HG02571 (cell line): ENCODE results near the gene PTPRR.

Source experiments
- ATAC-seq: cut with Tn5 transposase; IDR thresholded peaks from one replicate; pipeline ENCODE4 v1.9.1; 2021; ENCODE audit warnings: mild to moderate bottlenecking, moderate library complexity; ENCODE audit not compliant: unreplicated experiment

The PTPRR gene

DNA sequence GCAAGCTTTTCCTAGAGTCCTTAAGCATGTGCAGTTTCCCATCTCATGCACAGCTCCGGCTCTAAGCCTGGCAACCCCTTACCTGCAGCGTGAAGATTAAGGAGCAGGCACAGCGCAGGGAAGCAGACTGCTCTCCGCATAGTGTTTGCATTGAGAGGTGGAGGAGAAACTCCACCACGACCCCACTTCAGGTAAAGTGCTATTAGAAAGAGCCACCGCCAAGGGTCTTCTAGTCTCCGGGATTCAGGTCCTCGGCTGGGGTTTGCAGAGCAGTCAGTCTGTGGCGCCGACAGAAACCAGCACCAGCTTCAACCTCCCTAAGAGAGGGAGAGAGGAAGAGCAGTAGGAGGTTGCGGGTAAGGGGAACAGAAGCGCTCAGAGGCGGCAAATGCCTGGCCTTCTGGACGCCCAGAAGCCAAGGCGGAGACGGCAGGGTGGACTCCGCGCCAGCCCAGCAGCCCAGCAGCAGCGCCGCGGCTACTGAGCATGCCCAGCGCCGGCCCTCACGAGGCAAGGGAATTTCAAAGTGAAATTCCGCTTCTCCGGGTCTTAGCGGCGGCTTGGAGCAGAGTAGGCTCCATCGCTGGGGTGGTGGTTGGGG is at the start of gene PTPRR:
Gene PTPRR, minus strand, starts transcription at position 488 of the 601 bp plus-strand sequence. Its CDS starts 348 bp downstream, at position 140.
- ATAC-seq = no peak

GRCh38 chr12:70966996-70967790 is 46.7 kb upstream of the PTPRR start:
- ATAC-seq = no peak

DNA sequence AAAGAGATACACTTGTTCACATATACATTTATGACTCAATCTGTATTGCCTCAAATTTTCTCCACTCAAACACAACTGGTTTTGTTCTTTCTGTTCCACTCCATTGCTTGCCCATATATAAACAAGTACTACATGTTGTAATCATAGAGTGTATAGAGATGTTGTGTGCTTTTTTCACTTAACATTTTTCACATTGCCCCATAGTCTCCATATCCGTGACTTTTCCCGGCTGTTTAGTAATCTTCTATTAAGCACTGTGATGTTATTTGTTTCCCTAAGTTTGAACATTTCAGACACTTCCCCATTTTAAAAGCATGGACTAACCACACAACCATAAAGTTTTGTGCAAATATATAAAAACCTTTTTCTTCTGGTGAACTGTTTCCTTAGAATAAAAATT is 45.5 kb upstream of the PTPRR start:
- ATAC-seq = no peak

- no peak for ATAC-seq
Measured at GRCh38 chr12:70964867-70965510, 44.5 kb upstream of the PTPRR start.

- no peak for ATAC-seq
Measured at GRCh38 chr12:70963081-70963660, 42.6 kb upstream of the PTPRR start.

DNA sequence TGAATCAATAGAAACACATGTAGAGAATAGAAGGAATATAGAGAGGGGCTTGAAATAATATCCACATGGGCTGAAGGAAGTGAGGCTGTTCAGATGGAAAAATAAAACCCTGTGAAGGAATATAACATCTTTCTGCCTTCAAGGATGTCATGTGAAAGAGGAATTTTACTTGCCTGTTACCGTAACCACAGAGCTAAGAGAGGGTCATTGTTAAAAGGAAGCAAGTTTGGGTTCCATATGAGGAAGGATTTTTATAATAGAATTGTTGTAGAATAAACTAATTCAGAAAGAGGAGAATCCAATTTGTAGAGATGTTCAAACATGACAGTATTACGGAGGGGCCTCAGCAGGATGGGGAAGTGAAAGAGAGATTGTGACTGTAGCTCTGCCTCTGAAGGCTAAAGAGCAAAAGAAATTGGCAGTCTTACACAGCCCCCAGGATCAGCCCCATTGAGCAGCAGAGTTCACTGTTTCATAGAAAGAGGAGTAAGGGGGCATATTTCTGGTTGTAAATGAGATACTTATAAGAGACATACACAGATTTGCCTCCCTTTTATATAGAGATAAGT is 41.8 kb upstream of the PTPRR start:
- no peak for ATAC-seq

DNA sequence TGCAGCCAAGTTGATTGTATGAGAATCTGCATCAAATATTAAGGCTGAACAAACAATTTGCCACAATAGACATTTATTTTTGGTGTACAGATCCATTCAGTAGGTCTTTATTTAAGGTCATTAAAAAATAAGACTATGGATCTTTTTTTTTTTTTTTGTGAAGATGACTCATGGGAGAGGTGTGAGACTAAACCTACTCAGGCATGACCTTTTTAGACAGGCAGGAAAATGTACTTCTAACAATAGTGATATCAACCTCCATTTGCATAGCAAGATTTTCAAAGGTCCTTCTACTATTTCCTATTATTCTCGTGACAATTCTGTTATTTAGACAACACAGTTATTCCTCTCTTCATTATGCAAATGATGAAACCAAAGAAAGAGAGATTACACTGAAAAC is 39.9 kb upstream of the PTPRR start:
- no peak for ATAC-seq

DNA sequence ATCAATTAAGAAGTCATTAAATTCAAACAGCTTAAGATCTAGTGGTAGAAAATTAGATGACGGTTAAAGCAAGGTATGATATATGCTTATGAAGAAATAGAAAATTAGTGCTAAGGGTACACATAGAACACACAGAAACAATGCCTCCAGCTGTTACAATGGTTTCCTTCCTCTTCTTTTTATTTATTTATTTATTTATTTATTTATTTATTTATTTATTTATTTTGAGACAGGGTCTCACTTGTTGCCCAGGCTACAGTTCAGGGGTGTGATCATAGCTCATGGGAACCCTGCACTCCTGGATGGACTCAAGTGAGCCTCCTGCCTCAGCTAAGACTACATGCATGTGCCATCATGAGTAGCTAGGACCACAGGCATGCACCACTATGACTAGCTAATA is 34.9 kb upstream of the PTPRR start:
- no peak for ATAC-seq

- no peak for ATAC-seq
Measured at GRCh38 chr12:70950451-70950850, 29.9 kb upstream of the PTPRR start.

GRCh38 chr12:70948976-70949336 is 28.4 kb upstream of the PTPRR start:
- no peak for ATAC-seq

GRCh38 chr12:70948236-70948975 is 27.9 kb upstream of the PTPRR start:
- no peak for ATAC-seq

GRCh38 chr12:70936203-70936813 is 15.8 kb upstream of the PTPRR start:
- ATAC-seq = no peak

- ATAC-seq = no peak
Measured at GRCh38 chr12:70933133-70933532, 12.6 kb upstream of the PTPRR start.

DNA sequence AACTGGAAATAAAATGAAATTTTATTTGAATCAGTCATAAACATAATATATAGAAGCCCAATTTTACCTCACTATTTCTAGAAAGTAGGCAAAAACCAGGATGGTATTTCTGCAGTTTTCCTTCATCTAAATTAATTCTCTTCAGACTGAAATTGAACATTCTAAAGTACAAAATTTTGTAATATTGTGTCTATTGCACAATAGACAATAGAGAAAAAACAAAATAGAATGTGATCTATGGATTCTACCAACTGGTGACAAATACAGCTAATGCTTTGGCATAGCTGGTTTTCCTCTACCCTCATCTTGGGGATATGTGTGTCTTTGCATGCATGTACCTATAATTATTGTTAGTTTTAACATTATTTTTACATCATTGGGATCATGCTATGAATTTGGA is 8.5 kb upstream of the PTPRR start:
- ATAC-seq = no peak

DNA sequence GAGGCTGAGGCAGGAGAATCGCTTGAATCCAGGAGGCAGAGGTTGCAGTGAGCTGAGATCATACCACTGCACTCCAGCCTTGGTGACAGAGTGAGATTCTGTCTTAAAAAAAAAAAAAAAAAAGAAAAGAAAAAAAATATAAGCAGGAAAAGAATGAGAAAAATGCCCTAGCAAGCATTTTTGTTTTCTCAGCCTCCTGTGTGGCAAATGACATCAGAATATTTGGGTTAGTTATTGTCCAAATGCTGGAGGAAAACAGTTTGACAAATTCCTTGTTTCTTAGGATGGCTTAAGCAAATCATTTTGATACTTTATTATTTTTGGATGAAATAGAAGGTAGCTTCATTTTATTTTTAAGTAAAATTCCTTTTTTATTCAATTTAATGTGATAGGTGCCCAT is 7.5 kb upstream of the PTPRR start:
- no peak for ATAC-seq

- no peak for ATAC-seq
Measured at GRCh38 chr12:70927356-70927755, 6.8 kb upstream of the PTPRR start.

- no peak for ATAC-seq
Measured at GRCh38 chr12:70925539-70925938, 5.0 kb upstream of the PTPRR start.

- ATAC-seq = no peak
Measured at GRCh38 chr12:70920891-70921290, 353 bp upstream of the PTPRR start.

DNA sequence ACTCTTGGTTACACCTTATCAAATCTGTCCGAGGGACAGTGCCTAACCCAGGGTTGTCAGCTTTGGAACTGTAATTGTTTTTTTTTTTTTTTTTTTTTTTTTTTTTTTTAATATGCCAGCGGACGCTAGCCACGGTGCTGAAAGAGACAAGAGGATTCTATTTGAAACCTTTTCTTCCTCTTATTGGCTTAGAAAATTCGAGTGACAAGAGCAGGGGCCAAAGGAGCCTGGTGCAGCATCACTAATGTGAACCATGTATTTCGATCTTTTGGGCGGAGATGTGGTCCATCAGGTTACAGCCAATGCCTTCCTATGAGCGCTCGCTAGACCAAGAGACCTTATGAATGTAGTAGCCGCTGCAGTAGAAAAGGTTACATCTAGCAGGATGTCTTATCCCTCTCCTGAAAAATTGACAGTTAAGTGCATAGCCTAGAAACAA is 922 bp downstream of the PTPRR start:
- ATAC-seq = no peak

DNA sequence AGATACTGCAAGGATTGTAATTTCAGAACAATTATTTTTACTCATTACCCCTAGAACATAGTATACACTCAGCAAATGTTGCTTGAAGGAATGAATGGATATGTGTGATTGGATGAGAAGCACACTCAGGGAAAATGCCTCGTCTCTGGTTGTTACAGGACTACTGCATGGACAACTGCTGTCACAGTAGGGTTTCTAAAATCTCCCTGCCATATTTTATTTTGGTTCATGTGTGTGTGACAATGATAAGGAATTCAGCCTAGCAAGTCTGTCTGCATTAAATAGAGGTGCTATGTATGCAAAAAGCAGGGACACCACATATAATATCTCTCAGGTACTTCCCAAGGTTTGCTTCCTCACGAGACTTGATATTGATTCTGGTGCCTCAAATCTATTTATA is 1.4 kb downstream of the PTPRR start:
- ATAC-seq = no peak
